IMR-90 (cell line): Measurements from ENCODE around the gene PRDM15. TPM values are rescaled to one million over a fixed set of nuclear protein-coding genes. Genes with fewer than 3 reads are reported as not detected.
"Not testable (repeated sequence)": the region's sequence is repeated elsewhere in the genome, so short reads cannot be mapped to it uniquely, and the experiment has no call there.

Experiments used
- ATAC-seq: fragments of 200-7000 bp; cut with Tn5 transposase; 2 replicates; pipeline ENCODE4 v1.9.1; 2020; ENCODE audit warnings: low read depth, mild to moderate bottlenecking, moderate library complexity
- BruUV-seq: library from RNA; stranded (reverse); fragments of 400-500 nt; replicated peaks from 2 replicates; lab custom pipeline; 2021; lab: Mats Ljungman, UMichigan
- CTCF ChIA-PET: fragments of 300-600 bp; formaldehyde crosslinking; extraction: SDS; loops from one replicate; lab custom pipeline; 2021; ENCODE audit warnings: antibody characterized with exemption; lab: Yijun Ruan, JAX
- POLR2A ChIA-PET: fragments of 300-600 bp; sonication (Branson Sonifier 250); formaldehyde crosslinking; loops from one replicate; lab custom pipeline; 2022; ENCODE audit warnings: antibody characterized with exemption; ENCODE audit not compliant: unreplicated experiment; lab: Charles Lee
- DNase-seq: peaks from one replicate; pipeline ENCODE4 v3.0.0; 2013
- H2AFZ ChIP-seq: replicated peaks from 2 replicates; pipeline ENCODE3; 2013; ENCODE audit warnings: low read length, mild to moderate bottlenecking; ENCODE audit not compliant: poor library complexity
- H2AK5ac ChIP-seq: 2 replicates; pipeline ENCODE4 v1.6.1; 2013; ENCODE audit warnings: low read depth, low read length, inconsistent platforms
- H2AK9ac ChIP-seq: replicated peaks from 2 replicates; pipeline ENCODE3; 2013; ENCODE audit warnings: mild to moderate bottlenecking, low read depth, low read length, moderate library complexity; ENCODE audit not compliant: poor library complexity
- H2BK120ac ChIP-seq: 2 replicates; pipeline ENCODE4 v1.6.1; 2013; ENCODE audit warnings: low read depth, low read length, inconsistent platforms
- H2BK15ac ChIP-seq: 3 replicates; pipeline ENCODE4 v1.6.1; 2013; ENCODE audit warnings: low read depth, low read length, inconsistent platforms
- H2BK20ac ChIP-seq: 2 replicates; pipeline ENCODE4 v1.6.1; 2013; ENCODE audit warnings: low read depth, mild to moderate bottlenecking, inconsistent platforms, low read length, moderate library complexity
- H2BK5ac ChIP-seq: 2 replicates; pipeline ENCODE4 v1.6.1; 2013; ENCODE audit warnings: mild to moderate bottlenecking, low read depth, low read length, inconsistent platforms; ENCODE audit not compliant: poor library complexity, severe bottlenecking
- H3K14ac ChIP-seq: replicated peaks from 2 replicates; pipeline ENCODE4 v1.6.1; 2013; ENCODE audit warnings: low read depth, low read length, inconsistent platforms
- H3K18ac ChIP-seq: 2 replicates; pipeline ENCODE4 v1.6.1; 2013; ENCODE audit warnings: low read depth, low read length, control low read depth
- H3K23ac ChIP-seq: 2 replicates; pipeline ENCODE4 v1.6.1; 2013; ENCODE audit warnings: low read depth, low read length, inconsistent platforms
- H3K27ac ChIP-seq: 2 replicates; pipeline ENCODE4 v1.5.1; 2013; ENCODE audit warnings: mild to moderate bottlenecking, control low read depth, low read length; ENCODE audit not compliant: insufficient read depth
- H3K27me3 ChIP-seq: 2 replicates; pipeline ENCODE4 v1.6.1; 2013; ENCODE audit warnings: low read length; ENCODE audit not compliant: control insufficient read depth, insufficient read depth
- H3K36me3 ChIP-seq: 2 replicates; pipeline ENCODE4 v1.6.1; 2013; ENCODE audit warnings: low read length, mixed read lengths; ENCODE audit not compliant: control insufficient read depth, insufficient read depth
- H3K4ac ChIP-seq: 2 replicates; pipeline ENCODE4 v1.6.1; 2013; ENCODE audit warnings: low read depth, low read length, inconsistent platforms
- H3K4me1 ChIP-seq: 2 replicates; pipeline ENCODE4 v1.6.1; 2013; ENCODE audit warnings: low read length, mixed read lengths; ENCODE audit not compliant: control insufficient read depth, insufficient read depth
- H3K4me2 ChIP-seq: 2 replicates; pipeline ENCODE4 v1.6.1; 2013; ENCODE audit warnings: low read depth, mild to moderate bottlenecking, control low read depth, low read length, moderate library complexity
- H3K4me3 ChIP-seq: 2 replicates; pipeline ENCODE4 v1.5.1; 2013; ENCODE audit warnings: low read depth, mild to moderate bottlenecking, control low read depth, low read length, moderate library complexity; ENCODE audit not compliant: insufficient read depth
- H3K56ac ChIP-seq: 2 replicates; pipeline ENCODE4 v1.6.1; 2013; ENCODE audit warnings: low read length, inconsistent platforms; ENCODE audit not compliant: insufficient read depth; ENCODE audit errors: extremely low read depth
- H3K79me1 ChIP-seq, 2 experiments: 2 replicates each; pipeline ENCODE4 v1.6.1; 2013; ENCODE audit warnings: low read length in 2 of 2, inconsistent platforms in 1 of 2, low read depth in 1 of 2
- H3K9ac ChIP-seq: 2 replicates; pipeline ENCODE4 v1.6.1; 2013; ENCODE audit warnings: low read depth, low read length, control low read depth
- H3K9me1 ChIP-seq: 2 replicates; pipeline ENCODE4 v1.6.1; 2013; ENCODE audit warnings: low read length, inconsistent platforms; ENCODE audit not compliant: insufficient read depth
- H3K9me3 ChIP-seq: 2 replicates; pipeline ENCODE4 v1.6.1; 2013; ENCODE audit warnings: low read length; ENCODE audit not compliant: control insufficient read depth, insufficient read depth
- H4K20me1 ChIP-seq: 2 replicates; pipeline ENCODE4 v1.6.1; 2013; ENCODE audit warnings: low read length, inconsistent platforms; ENCODE audit not compliant: insufficient read depth
- H4K5ac ChIP-seq: 2 replicates; pipeline ENCODE4 v1.6.1; 2013; ENCODE audit warnings: mild to moderate bottlenecking, low read depth, low read length, control low read depth
- H4K8ac ChIP-seq, 2 experiments: 2 replicates each; pipeline ENCODE4 v1.6.1; 2013; ENCODE audit warnings: low read depth in 2 of 2, low read length in 2 of 2, control low read depth in 1 of 2, inconsistent platforms in 1 of 2
- H4K91ac ChIP-seq: 2 replicates; pipeline ENCODE4 v1.6.1; 2013; ENCODE audit warnings: low read depth, low read length, inconsistent platforms; ENCODE audit not compliant: insufficient read depth
- WGBS, 2 experiments: methylation state at CpG; one replicate each; pipeline versions ENCODE4 v1.1.5 to v1.1.7; 2013; ENCODE audit warnings: missing lambda C conversion rate in 2 of 2; ENCODE audit not compliant: insufficient read length in 1 of 2; ENCODE audit errors: extremely low coverage in 2 of 2; 5-methylcytosine and 5-hydroxymethylcytosine counted together
- dilution Hi-C: fragments of 300-500 bp; cut with HindIII; formaldehyde crosslinking; loops from one replicate; pipeline ENCODE4 v1.14.3; 2018; ENCODE audit warnings: low sequenced_read_pairs; ENCODE audit not compliant: unreplicated experiment
- in situ Hi-C: fragments of 300-500 bp; cut with MboI; formaldehyde crosslinking; loops from 3 replicates; pipeline ENCODE4 v1.14.3; 2019; ENCODE audit warnings: low sequenced_read_pairs, inconsistent platforms, mixed read lengths
- intact Hi-C: fragments of 100-400 bp; cut with micrococcal nuclease; formaldehyde crosslinking; loops from 2 replicates; pipeline ENCODE4 v1.10.0; 2022
- polyA plus RNA-seq, 3 experiments: library from polyadenylated mRNA; depleted of rRNA; stranded (reverse); fragments of >200 nt; gene quantifications; 2 replicates each; pipeline ENCODE4 v1.2.3, GENCODE V29; 2012; ENCODE audit warnings: low replicate concordance in 1 of 3
- total RNA-seq: library from RNA; depleted of rRNA; stranded (reverse); fragments of >200 nt; gene quantifications from 2 replicates; pipeline ENCODE4 v1.2.3, GENCODE V29; 2012

PRDM15 gene
- total and polyA plus RNA-seq, 2 of the 4 experiments (the other 2 are of a cell fraction), result 7.3 to 8.8 TPM

DNA sequence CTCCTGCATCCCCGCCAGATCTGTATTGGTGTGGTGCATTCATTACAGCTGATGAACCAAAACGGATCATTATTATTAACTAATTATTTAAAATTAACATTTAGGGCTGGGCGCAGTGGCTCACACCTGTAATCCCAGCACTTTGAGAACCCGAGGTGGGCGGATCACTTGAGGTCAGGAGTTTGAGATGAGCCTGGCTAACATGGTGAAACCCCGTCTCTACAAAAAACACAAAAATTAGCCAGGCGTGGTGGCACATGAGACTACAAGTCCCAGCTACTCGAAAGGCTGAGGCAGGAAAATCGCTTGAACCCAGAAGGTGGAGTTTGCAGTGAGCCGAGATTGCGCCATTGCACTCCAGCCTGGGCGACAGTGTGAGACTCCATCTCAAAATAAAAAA, 93.9 kb downstream of the PRDM15 start:
- H2BK5ac ChIP-seq, H4K91ac ChIP-seq, H3K56ac ChIP-seq, H3K18ac ChIP-seq, ATAC-seq, dilution Hi-C loops, H2AFZ ChIP-seq, DNase-seq, H3K36me3 ChIP-seq, H4K5ac ChIP-seq, H3K4ac ChIP-seq, H2AK5ac ChIP-seq, POLR2A ChIA-PET, H2BK15ac ChIP-seq, H2AK9ac ChIP-seq, H3K9ac ChIP-seq, H4K8ac ChIP-seq, H2BK120ac ChIP-seq, H3K9me1 ChIP-seq, intact Hi-C loops, H3K4me2 ChIP-seq, H3K23ac ChIP-seq, H2BK20ac ChIP-seq, H3K79me1 ChIP-seq, H3K4me3 ChIP-seq, H3K4me1 ChIP-seq, BruUV-seq, H3K9me3 ChIP-seq, H3K14ac ChIP-seq, H4K20me1 ChIP-seq, H3K27ac ChIP-seq: not testable (repeated sequence)
- CTCF ChIA-PET, result interaction anchor here (0.9 kb wide), 1 partner anchor 10 kb away, joined by 7 read pairs; no protein-coding TSS in a partner anchor
- in situ Hi-C loops, result loop anchor here (25.0 kb wide), 1 partner anchor 498 kb away; no protein-coding TSS in a partner anchor
- 100% methylated on average over 2 of the region's 12 CpGs; no CpG with 5 or more reads in 1 of the 2 experiments for WGBS, 2 experiments
- H3K27me3 ChIP-seq, result peaks cover 26% of the 10 kb centered on the region
